Measurements from ENCODE around the gene DNAJC24. TPM values are rescaled to one million over a fixed set of nuclear protein-coding genes. Genes with fewer than 3 reads are reported as not detected.
A peak's percentile ranks its signal among the peaks of the same experiment; 100 is the strongest.

Gene DNAJC24
- total RNA-seq, 1 experiment from 2014 or later = 17.9 TPM

DNA sequence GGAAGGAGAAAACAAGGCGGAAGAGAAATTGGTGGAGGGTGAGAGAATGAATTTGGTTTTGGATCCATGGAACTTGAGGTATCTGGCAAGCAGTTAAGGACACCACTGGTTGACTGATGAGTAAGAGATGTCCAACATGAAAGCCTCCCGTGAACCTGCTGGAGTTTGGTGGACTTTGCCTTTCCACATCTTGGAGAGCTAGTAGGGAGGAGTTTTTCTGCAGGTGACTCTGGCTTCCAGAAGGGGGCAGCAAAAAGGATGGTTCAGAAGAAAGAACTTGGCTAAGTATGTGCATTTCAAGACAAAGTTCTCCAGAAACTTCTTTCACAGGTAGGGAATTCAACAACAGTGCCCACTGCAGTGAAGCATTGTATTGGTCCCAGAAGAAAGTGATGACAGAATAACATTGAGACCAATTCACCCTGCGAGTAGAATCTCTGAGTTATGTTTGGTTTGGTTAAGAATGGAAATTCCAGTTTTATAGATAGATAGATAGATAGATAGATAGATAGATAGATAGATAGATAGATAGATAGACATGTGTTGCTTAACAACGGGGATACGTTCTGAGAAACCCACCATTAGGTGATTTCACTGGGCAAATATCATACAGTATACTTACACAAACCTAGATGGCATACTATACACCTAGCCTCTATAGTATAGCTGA, 28.6 kb upstream of the DNAJC24 start:
- CTCF ChIA-PET = interaction anchor here (1.0 kb wide), 1 partner anchor 531 kb away, joined by 4 read pairs; no protein-coding TSS in a partner anchor
- no peak overlapping the region for H3K27ac Mint-ChIP-seq (ENCODE audit: unreplicated experiment)
- H3K27me3 Mint-ChIP-seq (ENCODE audit: unreplicated experiment) = no peaks in the 10 kb centered on the region
- H3K36me3 Mint-ChIP-seq (ENCODE audit: insufficient read depth, unreplicated experiment) = no peaks in the 10 kb centered on the region
- no peak overlapping the region for H3K4me3 Mint-ChIP-seq (ENCODE audit: low read depth, unreplicated experiment)
- BruUV-seq (replicated peaks) = no TSS peak
- no peaks in the 10 kb centered on the region for H3K4me1 Mint-ChIP-seq (ENCODE audit: low read depth, unreplicated experiment)
- peaks cover 2% of the 10 kb centered on the region for H3K9me3 Mint-ChIP-seq (ENCODE audit: low read depth, unreplicated experiment)
- TF ChIP-seq, protein P1, sequence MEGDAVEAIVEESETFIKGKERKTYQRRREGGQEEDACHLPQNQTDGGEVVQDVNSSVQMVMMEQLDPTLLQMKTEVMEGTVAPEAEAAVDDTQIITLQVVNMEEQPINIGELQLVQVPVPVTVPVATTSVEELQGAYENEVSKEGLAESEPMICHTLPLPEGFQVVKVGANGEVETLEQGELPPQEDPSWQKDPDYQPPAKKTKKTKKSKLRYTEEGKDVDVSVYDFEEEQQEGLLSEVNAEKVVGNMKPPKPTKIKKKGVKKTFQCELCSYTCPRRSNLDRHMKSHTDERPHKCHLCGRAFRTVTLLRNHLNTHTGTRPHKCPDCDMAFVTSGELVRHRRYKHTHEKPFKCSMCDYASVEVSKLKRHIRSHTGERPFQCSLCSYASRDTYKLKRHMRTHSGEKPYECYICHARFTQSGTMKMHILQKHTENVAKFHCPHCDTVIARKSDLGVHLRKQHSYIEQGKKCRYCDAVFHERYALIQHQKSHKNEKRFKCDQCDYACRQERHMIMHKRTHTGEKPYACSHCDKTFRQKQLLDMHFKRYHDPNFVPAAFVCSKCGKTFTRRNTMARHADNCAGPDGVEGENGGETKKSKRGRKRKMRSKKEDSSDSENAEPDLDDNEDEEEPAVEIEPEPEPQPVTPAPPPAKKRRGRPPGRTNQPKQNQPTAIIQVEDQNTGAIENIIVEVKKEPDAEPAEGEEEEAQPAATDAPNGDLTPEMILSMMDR (IDR thresholded peaks at IDR 0.05; ENCODE audit: unreplicated experiment) = peak; percentile 27
- peak; percentile 10 for DNase-seq
- intact Hi-C loops (cut with micrococcal nuclease; ENCODE audit: unreplicated experiment) = no loop called here

DNA sequence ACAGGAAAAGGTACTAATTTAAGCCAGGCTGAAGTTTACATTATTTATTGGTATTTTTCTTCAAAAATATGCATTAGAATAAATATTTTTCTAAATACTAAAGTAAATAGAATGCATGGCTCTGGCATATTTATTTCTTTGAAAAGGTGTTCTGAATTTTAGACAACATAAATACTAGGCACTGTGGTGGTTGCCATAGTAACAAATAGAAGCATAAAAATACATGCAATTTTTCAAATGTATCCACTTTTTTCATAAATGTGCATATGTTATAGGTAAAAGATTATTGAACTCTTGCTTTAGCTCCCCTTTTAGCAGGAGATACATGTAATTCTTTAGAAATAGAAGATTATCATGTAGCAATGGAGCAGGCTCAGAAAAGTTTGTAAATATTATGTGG, 18.5 kb upstream of the DNAJC24 start:
- Mint-ChIP-seq H3K36me3 (ENCODE audit: insufficient read depth, unreplicated experiment) (no peaks in the 10 kb centered on the region), H3K27ac (ENCODE audit: unreplicated experiment) (no peak overlapping the region), H3K4me3 (ENCODE audit: low read depth, unreplicated experiment) (no peak overlapping the region), H3K9me3 (ENCODE audit: low read depth, unreplicated experiment) (no peaks in the 10 kb centered on the region), H3K27me3 (ENCODE audit: unreplicated experiment) (no peaks in the 10 kb centered on the region), H3K4me1 (ENCODE audit: low read depth, unreplicated experiment) (no peaks in the 10 kb centered on the region)
- intact Hi-C loops (cut with micrococcal nuclease; ENCODE audit: unreplicated experiment) = no loop called here
- TF ChIP-seq, protein P1 (IDR thresholded peaks at IDR 0.05; ENCODE audit: unreplicated experiment) = no peak
- DNase-seq = no peak
- no TSS peak for BruUV-seq (replicated peaks)
- CTCF ChIA-PET = no interaction called here

DNA sequence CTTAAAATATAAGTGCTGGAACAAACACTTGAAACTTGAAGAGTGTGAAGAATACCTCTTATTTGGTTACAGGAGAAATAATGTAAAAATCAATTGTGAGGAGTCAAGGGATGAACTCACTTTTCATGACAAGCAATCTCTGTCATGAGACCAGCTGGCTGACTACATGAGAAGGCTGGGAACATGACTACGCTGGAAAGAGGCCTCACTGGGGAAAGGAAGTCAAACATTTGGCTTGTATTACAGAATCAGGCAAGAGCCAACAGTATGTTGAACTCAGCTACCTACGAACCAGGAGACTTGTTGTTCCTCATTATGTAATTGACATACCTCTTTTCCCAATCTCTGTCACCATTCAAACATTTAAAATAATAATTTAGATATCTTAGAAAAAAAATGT, 14.5 kb upstream of the DNAJC24 start:
- intact Hi-C loops (cut with micrococcal nuclease; ENCODE audit: unreplicated experiment) = no loop called here
- Mint-ChIP-seq H3K27ac (ENCODE audit: unreplicated experiment) (no peak overlapping the region), H3K27me3 (ENCODE audit: unreplicated experiment) (no peaks in the 10 kb centered on the region), H3K36me3 (ENCODE audit: insufficient read depth, unreplicated experiment) (no peaks in the 10 kb centered on the region), H3K4me3 (ENCODE audit: low read depth, unreplicated experiment) (no peak overlapping the region), H3K4me1 (ENCODE audit: low read depth, unreplicated experiment) (no peaks in the 10 kb centered on the region), H3K9me3 (ENCODE audit: low read depth, unreplicated experiment) (no peaks in the 10 kb centered on the region)
- TF ChIP-seq, protein P1 (IDR thresholded peaks at IDR 0.05; ENCODE audit: unreplicated experiment) = no peak
- no TSS peak for BruUV-seq (replicated peaks)
- CTCF ChIA-PET = no interaction called here
- DNase-seq = no peak

DNA sequence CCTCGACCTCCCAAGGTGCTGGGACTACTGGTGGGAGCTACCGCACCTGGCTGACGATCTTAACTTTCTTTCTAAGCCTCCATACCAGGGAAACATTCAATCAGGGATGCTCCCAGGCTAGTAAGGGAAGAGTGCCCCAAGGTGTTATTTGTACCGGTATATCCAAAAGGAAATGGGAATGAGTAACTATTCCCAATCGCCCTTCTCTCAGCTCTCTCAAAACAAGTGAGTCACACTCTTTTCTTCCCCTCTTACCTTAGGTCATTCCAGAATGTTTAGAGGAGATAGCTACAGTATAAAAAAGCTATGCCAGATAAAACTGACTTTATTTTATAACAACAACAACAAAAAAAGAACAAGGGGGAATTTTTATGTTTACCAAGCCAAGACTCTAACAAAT, 13.8 kb upstream of the DNAJC24 start:
- Mint-ChIP-seq H3K4me1 (ENCODE audit: low read depth, unreplicated experiment) (no peaks in the 10 kb centered on the region), H3K27ac (ENCODE audit: unreplicated experiment) (no peak overlapping the region), H3K36me3 (ENCODE audit: insufficient read depth, unreplicated experiment) (no peaks in the 10 kb centered on the region), H3K4me3 (ENCODE audit: low read depth, unreplicated experiment) (no peak overlapping the region), H3K9me3 (ENCODE audit: low read depth, unreplicated experiment) (no peaks in the 10 kb centered on the region), H3K27me3 (ENCODE audit: unreplicated experiment) (no peaks in the 10 kb centered on the region)
- BruUV-seq (replicated peaks) = no TSS peak
- DNase-seq = no peak
- CTCF ChIA-PET = no interaction called here
- TF ChIP-seq, protein P1 (IDR thresholded peaks at IDR 0.05; ENCODE audit: unreplicated experiment) = no peak
- intact Hi-C loops (cut with micrococcal nuclease; ENCODE audit: unreplicated experiment) = no loop called here
